ENCODE measurements around the gene ZNF346.

Gene ZNF346

DNA sequence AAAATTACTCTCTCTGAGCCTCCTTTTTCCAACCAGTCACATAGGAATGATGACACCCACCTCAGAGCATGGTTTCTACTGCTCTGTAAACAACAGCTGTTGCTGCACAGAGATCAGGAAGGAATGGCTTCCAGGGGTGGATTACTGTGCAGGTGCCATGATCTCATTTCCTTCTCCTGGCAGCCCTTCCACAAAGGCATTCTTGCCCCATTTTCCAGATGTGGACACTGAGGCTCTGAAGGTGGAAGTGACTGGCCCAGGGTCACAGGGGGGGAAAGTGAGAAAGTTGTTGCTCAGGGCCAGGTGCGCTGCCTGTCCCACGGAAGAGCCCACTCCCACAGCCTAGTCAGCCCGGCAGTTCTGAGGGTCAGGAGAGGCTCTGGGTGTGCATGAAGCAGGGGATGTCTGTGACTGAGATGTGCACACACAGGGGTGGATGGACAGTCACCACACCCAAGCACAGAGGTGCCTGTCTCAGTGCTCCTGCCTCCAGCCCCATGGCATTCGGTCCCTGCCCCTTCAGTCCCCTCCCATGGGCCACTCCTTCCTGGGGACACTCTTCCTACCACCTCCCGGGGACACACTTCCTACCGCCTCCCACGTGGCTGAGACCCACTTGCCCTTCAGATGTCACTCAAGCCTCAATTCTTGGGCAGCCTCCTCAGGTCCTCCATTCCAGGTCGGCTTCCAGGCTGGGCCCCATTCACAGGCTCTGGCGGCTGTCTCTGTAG, 81.2 kb downstream of the ZNF346 start:
- TF ChIP-seq, protein P1, sequence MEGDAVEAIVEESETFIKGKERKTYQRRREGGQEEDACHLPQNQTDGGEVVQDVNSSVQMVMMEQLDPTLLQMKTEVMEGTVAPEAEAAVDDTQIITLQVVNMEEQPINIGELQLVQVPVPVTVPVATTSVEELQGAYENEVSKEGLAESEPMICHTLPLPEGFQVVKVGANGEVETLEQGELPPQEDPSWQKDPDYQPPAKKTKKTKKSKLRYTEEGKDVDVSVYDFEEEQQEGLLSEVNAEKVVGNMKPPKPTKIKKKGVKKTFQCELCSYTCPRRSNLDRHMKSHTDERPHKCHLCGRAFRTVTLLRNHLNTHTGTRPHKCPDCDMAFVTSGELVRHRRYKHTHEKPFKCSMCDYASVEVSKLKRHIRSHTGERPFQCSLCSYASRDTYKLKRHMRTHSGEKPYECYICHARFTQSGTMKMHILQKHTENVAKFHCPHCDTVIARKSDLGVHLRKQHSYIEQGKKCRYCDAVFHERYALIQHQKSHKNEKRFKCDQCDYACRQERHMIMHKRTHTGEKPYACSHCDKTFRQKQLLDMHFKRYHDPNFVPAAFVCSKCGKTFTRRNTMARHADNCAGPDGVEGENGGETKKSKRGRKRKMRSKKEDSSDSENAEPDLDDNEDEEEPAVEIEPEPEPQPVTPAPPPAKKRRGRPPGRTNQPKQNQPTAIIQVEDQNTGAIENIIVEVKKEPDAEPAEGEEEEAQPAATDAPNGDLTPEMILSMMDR (IDR thresholded peaks at IDR 0.05; ENCODE audit: low read depth, low read length, missing control alignments) = no peak
- in situ Hi-C loops (cut with HindIII; ENCODE audit: low sequenced_read_pairs) = no loop called here
- no peak for DNase-seq (ENCODE audit: low read depth)
- H3K4me3 ChIP-seq (ENCODE audit: low read depth, low read length) = no peak overlapping the region

DNA sequence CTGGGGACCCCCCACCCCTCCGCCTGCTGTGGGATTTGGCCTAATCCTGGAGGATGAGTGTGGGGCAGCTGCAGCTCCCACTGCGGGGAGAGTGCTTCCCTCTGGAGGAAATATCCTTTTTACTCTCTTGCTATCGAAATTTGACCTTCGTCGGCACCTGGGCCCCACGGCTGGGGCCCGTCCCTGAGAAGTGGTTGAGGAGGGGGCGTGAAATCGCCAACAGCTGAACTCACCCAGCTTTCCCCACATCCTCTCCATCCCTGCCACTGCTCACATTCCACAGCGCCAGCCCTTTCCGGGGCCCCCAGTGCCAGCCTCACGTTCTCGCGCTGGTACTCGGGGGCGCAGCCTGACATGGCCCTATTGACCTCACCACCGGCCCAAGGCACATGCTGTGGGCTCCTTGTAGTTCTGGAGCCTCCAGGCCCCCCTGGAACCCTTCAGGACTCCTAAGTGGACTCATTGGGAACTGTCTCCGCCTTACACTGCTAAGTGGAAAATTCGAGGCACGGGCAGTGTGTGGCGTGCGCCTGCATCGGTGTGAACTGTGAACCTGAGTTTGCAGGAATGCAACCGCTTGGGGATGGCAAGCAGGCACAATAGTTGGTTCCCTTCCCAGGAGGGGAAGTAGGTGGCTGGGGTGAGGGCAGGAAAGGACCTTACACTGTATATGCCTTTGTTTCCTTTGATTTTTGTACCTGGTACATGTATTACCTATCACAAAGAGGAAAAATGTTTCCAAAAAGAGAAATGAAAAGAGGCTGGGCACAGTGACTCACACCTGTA, 83.4 kb downstream of the ZNF346 start:
- DNase-seq (ENCODE audit: low read depth) = no peak
- no peak overlapping the region for H3K4me3 ChIP-seq (ENCODE audit: low read depth, low read length)
- TF ChIP-seq, protein P1 (IDR thresholded peaks at IDR 0.05; ENCODE audit: low read depth, low read length, missing control alignments) = no peak
- in situ Hi-C loops (cut with HindIII; ENCODE audit: low sequenced_read_pairs) = no loop called here

DNA sequence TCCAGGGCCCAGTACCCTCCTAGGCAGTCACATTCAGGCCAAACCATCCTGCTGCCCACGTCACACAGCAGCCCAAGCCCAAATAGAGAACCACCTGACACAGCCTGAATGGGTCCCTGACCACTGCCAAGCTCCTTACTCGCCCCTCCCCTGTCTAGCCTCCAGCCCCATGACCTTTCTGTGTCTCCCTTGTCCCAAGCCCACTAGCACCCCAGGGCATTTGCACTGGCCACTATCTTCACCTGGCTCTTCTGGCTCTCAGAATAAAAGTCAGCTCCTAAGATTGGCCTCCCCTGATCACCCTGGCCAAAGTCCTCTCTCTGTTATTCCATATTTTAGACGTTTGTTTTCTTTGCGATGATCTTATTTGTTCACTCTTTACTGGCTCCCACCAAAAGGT, 84.7 kb downstream of the ZNF346 start:
- in situ Hi-C loops (cut with HindIII; ENCODE audit: low sequenced_read_pairs) = no loop called here
- H3K4me3 ChIP-seq (ENCODE audit: low read depth, low read length) = no peak overlapping the region
- DNase-seq (ENCODE audit: low read depth) = no peak
- TF ChIP-seq, protein P1 (IDR thresholded peaks at IDR 0.05; ENCODE audit: low read depth, low read length, missing control alignments) = no peak

DNA sequence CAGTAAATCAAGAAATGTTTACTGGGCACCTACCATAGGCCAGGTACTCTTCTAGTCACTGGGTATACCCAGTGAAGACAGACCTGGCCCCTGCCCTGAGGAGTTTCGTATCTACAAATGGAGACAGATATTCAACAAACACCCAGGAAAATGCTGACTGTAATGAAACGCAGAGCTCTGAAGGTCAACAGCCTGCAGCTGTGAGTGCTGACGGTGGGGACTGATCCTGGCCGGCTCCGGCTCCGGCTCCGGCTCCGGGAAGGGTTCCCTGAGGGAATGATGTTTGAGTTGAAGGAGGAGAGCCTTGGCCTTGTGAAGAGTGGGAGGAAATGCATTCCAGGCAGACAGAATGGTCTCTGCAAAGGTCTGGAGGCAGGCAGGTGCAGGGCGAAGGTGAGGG, 87.3 kb downstream of the ZNF346 start:
- TF ChIP-seq, protein P1 (IDR thresholded peaks at IDR 0.05; ENCODE audit: low read depth, low read length, missing control alignments) = no peak
- DNase-seq (ENCODE audit: low read depth) = no peak
- no peak overlapping the region for H3K4me3 ChIP-seq (ENCODE audit: low read depth, low read length)
- in situ Hi-C loops (cut with HindIII; ENCODE audit: low sequenced_read_pairs) = no loop called here

DNA sequence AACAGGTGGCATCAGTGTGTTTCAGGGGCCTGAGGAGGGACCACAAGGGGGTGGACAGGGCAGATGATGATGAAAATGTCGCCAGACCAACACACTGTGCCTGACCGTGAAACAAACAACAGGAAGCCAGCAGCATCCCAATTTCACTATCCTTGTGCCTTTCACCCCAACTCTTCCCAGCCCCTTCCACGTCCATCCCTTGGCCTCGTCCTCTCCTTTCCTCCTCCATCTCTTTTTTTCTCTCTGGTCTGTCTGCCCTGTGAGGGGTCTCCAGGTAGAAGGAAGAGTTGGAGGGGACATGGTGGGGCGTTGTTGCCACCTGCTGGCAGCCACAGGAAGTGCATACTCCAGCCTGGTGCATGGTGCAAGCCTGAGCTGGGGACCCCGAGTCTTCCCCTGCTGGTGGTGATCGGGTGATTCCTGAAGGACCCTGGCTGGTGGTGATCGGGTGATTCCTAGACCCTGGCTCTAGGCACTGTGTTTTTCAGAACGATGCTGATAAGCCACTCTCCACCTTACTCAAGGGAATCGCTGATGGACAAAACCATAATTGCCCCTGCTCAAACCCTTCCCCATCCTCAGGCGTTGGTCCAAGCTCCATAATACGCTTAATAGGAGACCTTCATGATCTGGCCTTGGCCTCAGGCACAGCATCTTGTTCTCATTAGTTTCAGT, 89.4 kb downstream of the ZNF346 start:
- TF ChIP-seq, protein P1 (IDR thresholded peaks at IDR 0.05; ENCODE audit: low read depth, low read length, missing control alignments) = peak; percentile 98
- H3K4me3 ChIP-seq (ENCODE audit: low read depth, low read length) = no peak overlapping the region
- no peak for DNase-seq (ENCODE audit: low read depth)
- in situ Hi-C loops (cut with HindIII; ENCODE audit: low sequenced_read_pairs) = no loop called here

DNA sequence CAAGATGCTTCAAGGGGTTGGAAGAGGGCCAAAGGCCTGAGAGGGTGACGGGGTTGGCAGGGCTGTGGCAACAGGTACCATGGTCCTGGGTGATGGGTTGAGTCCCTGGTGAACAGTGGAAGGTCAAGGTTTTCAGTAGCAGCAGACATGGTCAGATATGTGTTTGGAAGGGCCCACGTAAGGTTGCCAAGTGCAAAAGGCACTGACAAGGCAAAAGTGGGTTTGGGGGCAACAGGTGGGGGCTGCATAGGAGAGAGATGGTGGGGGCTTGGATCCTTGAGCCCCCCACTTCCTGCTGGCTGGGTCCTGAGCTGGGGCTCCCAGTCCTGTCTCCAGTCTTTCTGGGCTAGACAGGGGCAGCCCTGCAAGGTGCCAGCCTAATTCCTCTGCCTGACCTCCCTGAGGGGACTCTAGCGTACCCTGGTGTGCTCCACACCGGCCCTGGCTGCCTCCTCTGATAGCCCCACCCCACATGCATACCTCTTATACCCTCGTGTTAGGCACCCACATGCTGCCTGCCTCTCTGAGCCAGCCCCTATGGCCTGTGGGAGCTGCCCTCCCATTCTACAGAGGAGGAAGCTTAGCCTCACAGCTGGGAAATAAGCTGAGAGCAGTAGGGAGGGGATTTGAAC, 90.2 kb downstream of the ZNF346 start:
- in situ Hi-C loops (cut with HindIII; ENCODE audit: low sequenced_read_pairs) = no loop called here
- TF ChIP-seq, protein P1 (IDR thresholded peaks at IDR 0.05; ENCODE audit: low read depth, low read length, missing control alignments) = no peak
- no peak overlapping the region for H3K4me3 ChIP-seq (ENCODE audit: low read depth, low read length)
- DNase-seq (ENCODE audit: low read depth) = no peak

All from astrocyte of the cerebellum (primary cell).